Measurements from ENCODE around the gene NMD3.

DNA sequence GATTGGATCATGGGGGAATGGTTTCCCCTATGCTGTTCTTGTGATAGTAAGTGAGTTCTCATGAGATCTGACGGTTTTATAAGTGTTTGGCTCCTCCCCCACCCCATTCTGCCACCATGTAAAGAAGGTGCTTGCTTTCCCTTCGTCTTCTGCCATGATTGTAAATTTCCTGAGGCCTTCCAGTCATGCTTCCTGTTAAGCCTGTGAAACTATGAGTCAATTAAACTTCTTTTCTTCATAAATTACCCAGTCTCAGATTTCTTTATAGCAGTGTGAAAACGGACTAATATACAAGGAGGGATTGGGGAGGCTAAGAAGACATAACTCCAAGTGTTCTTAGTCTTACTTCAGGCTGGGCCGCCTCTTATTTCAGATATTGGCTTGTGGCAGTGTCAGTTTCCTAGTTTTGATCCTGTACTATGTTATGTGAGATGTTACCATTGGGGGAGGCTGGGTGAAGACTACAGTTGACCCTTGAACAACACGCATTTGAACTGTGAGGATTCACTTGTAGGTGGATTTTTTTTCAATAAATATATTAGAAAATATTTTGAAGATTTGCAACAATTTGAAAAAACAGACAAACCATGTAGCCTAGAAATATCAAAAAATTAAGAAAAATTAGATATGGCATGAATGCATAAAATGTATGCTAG is 44.9 kb downstream of the NMD3 start:
- TF ChIP-seq, protein P1, sequence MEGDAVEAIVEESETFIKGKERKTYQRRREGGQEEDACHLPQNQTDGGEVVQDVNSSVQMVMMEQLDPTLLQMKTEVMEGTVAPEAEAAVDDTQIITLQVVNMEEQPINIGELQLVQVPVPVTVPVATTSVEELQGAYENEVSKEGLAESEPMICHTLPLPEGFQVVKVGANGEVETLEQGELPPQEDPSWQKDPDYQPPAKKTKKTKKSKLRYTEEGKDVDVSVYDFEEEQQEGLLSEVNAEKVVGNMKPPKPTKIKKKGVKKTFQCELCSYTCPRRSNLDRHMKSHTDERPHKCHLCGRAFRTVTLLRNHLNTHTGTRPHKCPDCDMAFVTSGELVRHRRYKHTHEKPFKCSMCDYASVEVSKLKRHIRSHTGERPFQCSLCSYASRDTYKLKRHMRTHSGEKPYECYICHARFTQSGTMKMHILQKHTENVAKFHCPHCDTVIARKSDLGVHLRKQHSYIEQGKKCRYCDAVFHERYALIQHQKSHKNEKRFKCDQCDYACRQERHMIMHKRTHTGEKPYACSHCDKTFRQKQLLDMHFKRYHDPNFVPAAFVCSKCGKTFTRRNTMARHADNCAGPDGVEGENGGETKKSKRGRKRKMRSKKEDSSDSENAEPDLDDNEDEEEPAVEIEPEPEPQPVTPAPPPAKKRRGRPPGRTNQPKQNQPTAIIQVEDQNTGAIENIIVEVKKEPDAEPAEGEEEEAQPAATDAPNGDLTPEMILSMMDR (IDR thresholded peaks at IDR 0.05; ENCODE audit: insufficient read depth, low read length), result no peak
- no peak for TF ChIP-seq POLR2AphosphoS5 (IDR thresholded peaks at IDR 0.05; ENCODE audit: low read depth)
- TF ChIP-seq, protein P2, sequence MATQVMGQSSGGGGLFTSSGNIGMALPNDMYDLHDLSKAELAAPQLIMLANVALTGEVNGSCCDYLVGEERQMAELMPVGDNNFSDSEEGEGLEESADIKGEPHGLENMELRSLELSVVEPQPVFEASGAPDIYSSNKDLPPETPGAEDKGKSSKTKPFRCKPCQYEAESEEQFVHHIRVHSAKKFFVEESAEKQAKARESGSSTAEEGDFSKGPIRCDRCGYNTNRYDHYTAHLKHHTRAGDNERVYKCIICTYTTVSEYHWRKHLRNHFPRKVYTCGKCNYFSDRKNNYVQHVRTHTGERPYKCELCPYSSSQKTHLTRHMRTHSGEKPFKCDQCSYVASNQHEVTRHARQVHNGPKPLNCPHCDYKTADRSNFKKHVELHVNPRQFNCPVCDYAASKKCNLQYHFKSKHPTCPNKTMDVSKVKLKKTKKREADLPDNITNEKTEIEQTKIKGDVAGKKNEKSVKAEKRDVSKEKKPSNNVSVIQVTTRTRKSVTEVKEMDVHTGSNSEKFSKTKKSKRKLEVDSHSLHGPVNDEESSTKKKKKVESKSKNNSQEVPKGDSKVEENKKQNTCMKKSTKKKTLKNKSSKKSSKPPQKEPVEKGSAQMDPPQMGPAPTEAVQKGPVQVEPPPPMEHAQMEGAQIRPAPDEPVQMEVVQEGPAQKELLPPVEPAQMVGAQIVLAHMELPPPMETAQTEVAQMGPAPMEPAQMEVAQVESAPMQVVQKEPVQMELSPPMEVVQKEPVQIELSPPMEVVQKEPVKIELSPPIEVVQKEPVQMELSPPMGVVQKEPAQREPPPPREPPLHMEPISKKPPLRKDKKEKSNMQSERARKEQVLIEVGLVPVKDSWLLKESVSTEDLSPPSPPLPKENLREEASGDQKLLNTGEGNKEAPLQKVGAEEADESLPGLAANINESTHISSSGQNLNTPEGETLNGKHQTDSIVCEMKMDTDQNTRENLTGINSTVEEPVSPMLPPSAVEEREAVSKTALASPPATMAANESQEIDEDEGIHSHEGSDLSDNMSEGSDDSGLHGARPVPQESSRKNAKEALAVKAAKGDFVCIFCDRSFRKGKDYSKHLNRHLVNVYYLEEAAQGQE (IDR thresholded peaks at IDR 0.05; ENCODE audit: insufficient replicate concordance, low read depth), result no peak
- no peak for TF ChIP-seq GABPA (IDR thresholded peaks at IDR 0.05; ENCODE audit: low read depth)

All from HL-60 (cell line).